ENCODE data around the gene ASTN2.

ASTN2 gene

GRCh38 chr9:117013440-117013995 lies 401.3 kb downstream of the ASTN2 start:
- no peak for DNase-seq (ENCODE audit: low read depth)

- DNase-seq (ENCODE audit: low read depth) = no peak
Measured at GRCh38 chr9:117010061-117010460, 404.8 kb downstream of the ASTN2 start.

- no peak for DNase-seq (ENCODE audit: low read depth)
Measured at GRCh38 chr9:117008876-117009275, 406.0 kb downstream of the ASTN2 start.

GRCh38 chr9:117008461-117008860 lies 406.4 kb downstream of the ASTN2 start:
- DNase-seq (ENCODE audit: low read depth) = no peak

GRCh38 chr9:117002686-117003085 lies 412.2 kb downstream of the ASTN2 start:
- no peak for DNase-seq (ENCODE audit: low read depth)

- DNase-seq (ENCODE audit: low read depth) = no peak
Measured at GRCh38 chr9:117000834-117001233, 414.0 kb downstream of the ASTN2 start.

GRCh38 chr9:117000196-117000723 lies 414.6 kb downstream of the ASTN2 start:
- DNase-seq (ENCODE audit: low read depth) = no peak

- no peak for DNase-seq (ENCODE audit: low read depth)
Measured at GRCh38 chr9:116998305-116998704, 416.6 kb downstream of the ASTN2 start.

GRCh38 chr9:116992865-116993264 lies 422.0 kb downstream of the ASTN2 start:
- no peak for DNase-seq (ENCODE audit: low read depth)

GRCh38 chr9:116991051-116991450 lies 423.8 kb downstream of the ASTN2 start:
- DNase-seq (ENCODE audit: low read depth) = no peak

- DNase-seq (ENCODE audit: low read depth) = no peak
Measured at GRCh38 chr9:116990592-116990991, 424.3 kb downstream of the ASTN2 start.

GRCh38 chr9:116987721-116988485 lies 427.0 kb downstream of the ASTN2 start:
- DNase-seq (ENCODE audit: low read depth) = no peak

GRCh38 chr9:116986015-116986414 lies 428.8 kb downstream of the ASTN2 start:
- no peak for DNase-seq (ENCODE audit: low read depth)

- DNase-seq (ENCODE audit: low read depth) = no peak
Measured at GRCh38 chr9:116985596-116985995, 429.3 kb downstream of the ASTN2 start.

- no peak for DNase-seq (ENCODE audit: low read depth)
Measured at GRCh38 chr9:116984111-116984510, 430.7 kb downstream of the ASTN2 start.

GRCh38 chr9:116980582-116981120 lies 434.2 kb downstream of the ASTN2 start:
- no peak for DNase-seq (ENCODE audit: low read depth)

- no peak for DNase-seq (ENCODE audit: low read depth)
Measured at GRCh38 chr9:116979456-116979855, 435.4 kb downstream of the ASTN2 start.

- no peak for DNase-seq (ENCODE audit: low read depth)
Measured at GRCh38 chr9:116978155-116978554, 436.7 kb downstream of the ASTN2 start.

GRCh38 chr9:116975126-116975525 lies 439.7 kb downstream of the ASTN2 start:
- DNase-seq (ENCODE audit: low read depth) = no peak

- DNase-seq (ENCODE audit: low read depth) = no peak
Measured at GRCh38 chr9:116966199-116966598, 448.7 kb downstream of the ASTN2 start.

GRCh38 chr9:116964258-116964657 lies 450.6 kb downstream of the ASTN2 start:
- no peak for DNase-seq (ENCODE audit: low read depth)

GRCh38 chr9:116959809-116960208 lies 455.0 kb downstream of the ASTN2 start:
- no peak for DNase-seq (ENCODE audit: low read depth)

- no peak for DNase-seq (ENCODE audit: low read depth)
Measured at GRCh38 chr9:116958881-116959280, 456.0 kb downstream of the ASTN2 start.

All from fibroblast of the conjunctiva (primary cell).